Smooth muscle cell (in vitro differentiated cells): ENCODE results near the gene SPIN3. TPM values are rescaled to one million over a fixed set of nuclear protein-coding genes. Genes with fewer than 3 reads are reported as not detected.

Source experiments
- DNase-seq: peaks from one replicate; lab custom pipeline; 2025; ENCODE audit not compliant: unreplicated experiment; lab: John Stamatoyannopoulos, UW
- H2AFZ ChIP-seq: fragments of 200-600 bp; sonication (generic); 2 replicates; pipeline ENCODE4 v1.6.0; 2016; ENCODE audit warnings: antibody characterized with exemption, low read depth, mild to moderate bottlenecking
- H3F3A ChIP-seq: fragments of 200-600 bp; sonication (generic); 2 replicates; pipeline ENCODE4 v1.6.0; 2017; ENCODE audit warnings: antibody characterized with exemption, low read depth
- H3K27ac ChIP-seq: fragments of 200-600 bp; sonication (generic); 2 replicates; pipeline ENCODE4 v1.5.1; 2016; ENCODE audit warnings: low read depth, mild to moderate bottlenecking
- H3K27me3 ChIP-seq: fragments of 200-600 bp; sonication (generic); 2 replicates; pipeline ENCODE4 v1.6.1; 2016; ENCODE audit warnings: low read depth, mild to moderate bottlenecking
- H3K36me3 ChIP-seq: fragments of 200-600 bp; sonication (generic); 2 replicates; pipeline ENCODE4 v1.5.1; 2016; ENCODE audit warnings: low read depth
- H3K4me1 ChIP-seq: fragments of 200-600 bp; sonication (generic); 2 replicates; pipeline ENCODE4 v1.5.1; 2016; ENCODE audit warnings: low read depth
- H3K4me2 ChIP-seq: fragments of 200-600 bp; sonication (generic); 2 replicates; pipeline ENCODE4 v1.6.0; 2016; ENCODE audit warnings: mild to moderate bottlenecking
- H3K4me3 ChIP-seq: fragments of 200-600 bp; sonication (generic); 2 replicates; pipeline ENCODE4 v1.5.1; 2016; ENCODE audit warnings: mild to moderate bottlenecking
- H3K79me2 ChIP-seq: fragments of 200-600 bp; sonication (generic); 2 replicates; pipeline ENCODE4 v1.6.0; 2016; ENCODE audit warnings: low read depth, mild to moderate bottlenecking
- H3K9ac ChIP-seq: fragments of 200-600 bp; sonication (generic); 2 replicates; pipeline ENCODE4 v1.6.0; 2016; ENCODE audit warnings: low read depth
- H3K9me3 ChIP-seq: fragments of 200-600 bp; sonication (generic); replicated peaks from 2 replicates; pipeline ENCODE4 v1.5.1; 2016; ENCODE audit warnings: low read depth
- H4K20me1 ChIP-seq: fragments of 200-600 bp; sonication (generic); 2 replicates; pipeline ENCODE4 v1.6.0; 2016; ENCODE audit warnings: low read depth
- WGBS: methylation state at CpG from one replicate; pipeline ENCODE4 v1.1.7; 2016; ENCODE audit warnings: low lambda C conversion rate; 5-methylcytosine and 5-hydroxymethylcytosine counted together
- polyA plus RNA-seq: library from polyadenylated mRNA; unstranded; fragments of >200 nt; fragmentation: Nextera tagmentation; extraction: Ambion mirVana; gene quantifications from 2 replicates; pipeline ENCODE4 v1.2.1, GENCODE V29; 2016
- total RNA-seq: library from RNA; depleted of rRNA; stranded (reverse); fragments of >200 nt; gene quantifications from 2 replicates; pipeline ENCODE4 v1.2.3, GENCODE V29; 2014
- TF ChIP-seq, protein P1 (sequence below): fragments of 200-600 bp; sonication (generic); IDR thresholded peaks from 2 replicates; pipeline ENCODE4 v1.5.1; 2017; ENCODE audit warnings: borderline replicate concordance, mild to moderate bottlenecking, antibody characterized with exemption; ENCODE audit not compliant: insufficient read depth, poor library complexity, severe bottlenecking

SPIN3 gene
- total and polyA plus RNA-seq, 2 experiments from 2014 or later: 2.4 to 7.8 TPM

DNA sequence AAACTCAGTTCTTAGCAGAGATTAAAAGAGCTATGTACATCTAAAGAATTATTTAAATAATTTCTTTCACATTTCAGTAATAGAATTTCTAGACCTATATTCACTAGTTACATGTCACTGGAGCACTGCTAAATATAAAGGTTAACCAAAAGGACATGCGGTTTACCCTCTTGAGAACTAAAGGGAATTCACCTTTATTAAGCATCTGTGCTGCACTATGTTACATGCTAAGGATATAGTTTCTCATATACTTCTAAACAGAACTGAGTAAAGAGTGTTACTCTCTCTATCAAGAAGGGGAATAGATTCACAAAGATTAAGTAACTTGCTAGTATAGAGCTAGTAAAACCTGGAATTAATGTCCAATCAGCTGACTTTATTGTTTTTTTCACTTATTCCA is 7.6 kb downstream of the SPIN3 start:
- 86% methylated on average over 1 of the region's 1 CpG for WGBS
- no peak overlapping the region for H3K27ac ChIP-seq
- TF ChIP-seq, protein P1, sequence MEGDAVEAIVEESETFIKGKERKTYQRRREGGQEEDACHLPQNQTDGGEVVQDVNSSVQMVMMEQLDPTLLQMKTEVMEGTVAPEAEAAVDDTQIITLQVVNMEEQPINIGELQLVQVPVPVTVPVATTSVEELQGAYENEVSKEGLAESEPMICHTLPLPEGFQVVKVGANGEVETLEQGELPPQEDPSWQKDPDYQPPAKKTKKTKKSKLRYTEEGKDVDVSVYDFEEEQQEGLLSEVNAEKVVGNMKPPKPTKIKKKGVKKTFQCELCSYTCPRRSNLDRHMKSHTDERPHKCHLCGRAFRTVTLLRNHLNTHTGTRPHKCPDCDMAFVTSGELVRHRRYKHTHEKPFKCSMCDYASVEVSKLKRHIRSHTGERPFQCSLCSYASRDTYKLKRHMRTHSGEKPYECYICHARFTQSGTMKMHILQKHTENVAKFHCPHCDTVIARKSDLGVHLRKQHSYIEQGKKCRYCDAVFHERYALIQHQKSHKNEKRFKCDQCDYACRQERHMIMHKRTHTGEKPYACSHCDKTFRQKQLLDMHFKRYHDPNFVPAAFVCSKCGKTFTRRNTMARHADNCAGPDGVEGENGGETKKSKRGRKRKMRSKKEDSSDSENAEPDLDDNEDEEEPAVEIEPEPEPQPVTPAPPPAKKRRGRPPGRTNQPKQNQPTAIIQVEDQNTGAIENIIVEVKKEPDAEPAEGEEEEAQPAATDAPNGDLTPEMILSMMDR: no peak
- DNase-seq: no peak
- H3K36me3 ChIP-seq: no peaks in the 10 kb centered on the region
- H3F3A ChIP-seq: no peaks in the 10 kb centered on the region
- no peaks in the 10 kb centered on the region for H3K27me3 ChIP-seq
- H3K79me2 ChIP-seq: no peaks in the 10 kb centered on the region
- no peak overlapping the region for H3K9ac ChIP-seq
- H3K4me3 ChIP-seq: no peak overlapping the region
- H3K4me2 ChIP-seq: no peak overlapping the region
- no peaks in the 10 kb centered on the region for H4K20me1 ChIP-seq
- H3K4me1 ChIP-seq: no peaks in the 10 kb centered on the region
- H3K9me3 ChIP-seq: no peaks in the 10 kb centered on the region
- no peak overlapping the region for H2AFZ ChIP-seq

DNA sequence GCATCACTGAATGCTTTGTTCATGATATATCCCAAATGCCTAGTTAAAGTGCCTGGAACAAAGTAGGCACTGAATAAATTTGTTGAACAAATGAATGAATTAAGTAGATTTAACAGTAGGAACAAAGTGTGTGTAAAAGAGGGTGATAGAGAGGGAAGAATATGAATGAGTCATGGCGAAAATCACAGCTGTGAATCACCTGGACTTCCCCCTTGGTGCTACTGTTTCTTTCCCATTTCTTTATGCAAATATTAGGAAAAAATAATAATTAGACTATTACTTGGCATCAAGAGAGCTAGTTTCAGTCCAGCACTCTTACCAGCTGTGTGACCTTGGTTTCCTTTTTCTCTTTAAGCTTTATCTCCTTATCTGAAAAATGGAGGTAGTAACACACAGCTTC is 9.2 kb downstream of the SPIN3 start:
- WGBS: 71% methylated on average over 1 of the region's 1 CpG
- Histone ChIP-seq H3K9me3 (no peaks in the 10 kb centered on the region), H3K4me1 (no peaks in the 10 kb centered on the region), H3K4me3 (no peak overlapping the region), H2AFZ (no peak overlapping the region), H4K20me1 (no peaks in the 10 kb centered on the region), H3K27me3 (no peaks in the 10 kb centered on the region), H3K9ac (no peak overlapping the region), H3K27ac (no peak overlapping the region), H3K36me3 (no peaks in the 10 kb centered on the region), H3K79me2 (no peaks in the 10 kb centered on the region), H3K4me2 (no peak overlapping the region), H3F3A (no peaks in the 10 kb centered on the region)
- TF ChIP-seq, protein P1: no peak
- DNase-seq: no peak

DNA sequence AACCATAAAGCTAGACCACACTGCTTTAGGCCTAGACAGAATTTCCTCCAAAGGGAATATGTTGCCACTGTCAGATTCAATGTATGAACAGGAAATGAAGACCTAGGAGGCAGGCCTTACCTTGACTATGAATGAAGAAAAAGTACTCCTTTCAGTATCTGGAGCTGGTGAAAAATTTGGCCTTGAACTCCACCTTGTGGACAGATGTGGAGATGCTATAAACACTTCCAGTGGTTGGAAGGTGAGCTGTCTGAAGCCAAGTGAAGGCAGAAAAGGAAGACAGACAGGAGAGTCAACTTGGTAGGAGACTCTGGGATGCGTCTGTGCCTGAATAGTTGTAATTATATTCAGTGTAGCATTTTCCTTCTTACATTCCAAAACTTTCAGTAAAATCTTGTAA is 17.2 kb downstream of the SPIN3 start:
- TF ChIP-seq, protein P1: peak; percentile 53
- no peaks in the 10 kb centered on the region for H3K9me3 ChIP-seq
- H3F3A ChIP-seq: no peaks in the 10 kb centered on the region
- H4K20me1 ChIP-seq: no peaks in the 10 kb centered on the region
- 30% methylated on average over 1 of the region's 1 CpG for WGBS
- no peak overlapping the region for H3K4me2 ChIP-seq
- no peaks in the 10 kb centered on the region for H3K36me3 ChIP-seq
- no peak overlapping the region for H3K27ac ChIP-seq
- H3K79me2 ChIP-seq: no peaks in the 10 kb centered on the region
- H3K27me3 ChIP-seq: no peaks in the 10 kb centered on the region
- H3K4me1 ChIP-seq: no peaks in the 10 kb centered on the region
- no peak overlapping the region for H2AFZ ChIP-seq
- no peak for DNase-seq
- no peak overlapping the region for H3K9ac ChIP-seq
- H3K4me3 ChIP-seq: no peak overlapping the region

DNA sequence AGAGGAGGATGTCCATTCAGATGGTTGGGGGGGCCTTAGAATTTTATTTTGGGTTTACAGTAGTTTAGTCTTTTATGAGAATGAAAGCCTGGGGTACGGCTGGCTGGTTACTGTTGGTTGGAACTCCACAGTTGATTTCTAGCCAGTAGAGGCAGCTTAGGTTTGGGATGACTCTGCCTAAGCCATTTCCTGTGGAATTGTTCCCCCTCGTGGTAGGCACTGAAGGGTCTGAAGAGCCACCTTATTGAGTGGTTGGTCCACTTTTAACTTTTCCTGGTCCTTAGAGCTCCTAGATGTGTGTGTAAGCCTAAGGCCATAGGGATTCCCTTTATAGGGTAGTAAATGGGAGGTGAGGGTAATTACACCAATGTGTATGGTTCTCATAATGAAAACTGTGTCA is 19.7 kb downstream of the SPIN3 start:
- 73% methylated on average over 2 of the region's 2 CpGs for WGBS
- H3K27ac ChIP-seq: no peak overlapping the region
- no peak overlapping the region for H3K4me2 ChIP-seq
- H3K36me3 ChIP-seq: no peaks in the 10 kb centered on the region
- H3F3A ChIP-seq: no peaks in the 10 kb centered on the region
- H3K4me1 ChIP-seq: no peaks in the 10 kb centered on the region
- H2AFZ ChIP-seq: no peak overlapping the region
- no peak overlapping the region for H3K9ac ChIP-seq
- no peak for DNase-seq
- no peaks in the 10 kb centered on the region for H3K9me3 ChIP-seq
- H4K20me1 ChIP-seq: no peaks in the 10 kb centered on the region
- H3K79me2 ChIP-seq: no peaks in the 10 kb centered on the region
- TF ChIP-seq, protein P1: no peak
- no peak overlapping the region for H3K4me3 ChIP-seq
- H3K27me3 ChIP-seq: no peaks in the 10 kb centered on the region
